Fibroblast of the aortic adventitia (primary cell): ENCODE results near the gene ZNF564. TPM values are rescaled to one million over a fixed set of nuclear protein-coding genes. Genes with fewer than 3 reads are reported as not detected.

ENCODE experiments used
- DNase-seq: peaks from one replicate; pipeline ENCODE4 v3.0.0-alpha.2; 2010; ENCODE audit warnings: low read depth
- H3K4me3 ChIP-seq: 2 replicates; pipeline ENCODE4 v1.5.1; 2011; ENCODE audit warnings: low read depth, mild to moderate bottlenecking, control low read depth, low read length, moderate library complexity
- small RNA-seq: library from RNA; depleted of rRNA; stranded (forward); fragments of <200 nt; gene quantifications from one replicate; pipeline ENCODE3, GENCODE V24; 2012
- total RNA-seq: library from RNA; depleted of rRNA; stranded (reverse); fragments of >200 nt; gene quantifications from 2 replicates; pipeline ENCODE4 v1.2.3, GENCODE V29; 2012; ENCODE audit warnings: low replicate concordance
- TF ChIP-seq, protein P1 (sequence below): IDR thresholded peaks from 2 replicates; pipeline ENCODE4 v1.5.1; 2011; ENCODE audit warnings: mild to moderate bottlenecking, low read length, control low read depth, inconsistent platforms; ENCODE audit not compliant: insufficient read depth

ZNF564 gene
- total RNA-seq, 1 donor: 7.0 TPM

- no peak overlapping the region for H3K4me3 ChIP-seq
- TF ChIP-seq, protein P1, sequence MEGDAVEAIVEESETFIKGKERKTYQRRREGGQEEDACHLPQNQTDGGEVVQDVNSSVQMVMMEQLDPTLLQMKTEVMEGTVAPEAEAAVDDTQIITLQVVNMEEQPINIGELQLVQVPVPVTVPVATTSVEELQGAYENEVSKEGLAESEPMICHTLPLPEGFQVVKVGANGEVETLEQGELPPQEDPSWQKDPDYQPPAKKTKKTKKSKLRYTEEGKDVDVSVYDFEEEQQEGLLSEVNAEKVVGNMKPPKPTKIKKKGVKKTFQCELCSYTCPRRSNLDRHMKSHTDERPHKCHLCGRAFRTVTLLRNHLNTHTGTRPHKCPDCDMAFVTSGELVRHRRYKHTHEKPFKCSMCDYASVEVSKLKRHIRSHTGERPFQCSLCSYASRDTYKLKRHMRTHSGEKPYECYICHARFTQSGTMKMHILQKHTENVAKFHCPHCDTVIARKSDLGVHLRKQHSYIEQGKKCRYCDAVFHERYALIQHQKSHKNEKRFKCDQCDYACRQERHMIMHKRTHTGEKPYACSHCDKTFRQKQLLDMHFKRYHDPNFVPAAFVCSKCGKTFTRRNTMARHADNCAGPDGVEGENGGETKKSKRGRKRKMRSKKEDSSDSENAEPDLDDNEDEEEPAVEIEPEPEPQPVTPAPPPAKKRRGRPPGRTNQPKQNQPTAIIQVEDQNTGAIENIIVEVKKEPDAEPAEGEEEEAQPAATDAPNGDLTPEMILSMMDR: no peak
- DNase-seq: no peak
Observed at GRCh38 chr19:12478234-12478941, 72.9 kb downstream of the ZNF564 start.

Small RNAs within 50 kb of the gene (small RNA-seq; reads per million reads assigned to genes)
- not detected for gene MTCO1P27
- gene PPIAP20: not detected

Other genes starting within 250 kb of the ZNF564 start
- 1.6 and 4.0 TPM in 2 replicates for gene ZNF563, start 217.8 kb downstream of the ZNF564 start, total RNA-seq
- 0.90 and 0.98 TPM in 2 replicates for gene ZNF442, start 185.8 kb downstream of the ZNF564 start, total RNA-seq
- gene ZNF799, start 150.2 kb downstream of the ZNF564 start, total RNA-seq: 2.4 and 3.8 TPM in 2 replicates
- 0.65 and 2.9 TPM in 2 replicates for gene ZNF443, start 110.5 kb downstream of the ZNF564 start, total RNA-seq
- gene ZNF709, start 66.7 kb downstream of the ZNF564 start, total RNA-seq: 1.4 and 3.8 TPM in 2 replicates
- 7.4 and 8.7 TPM in 2 replicates for gene ZNF490, start 59.3 kb upstream of the ZNF564 start, total RNA-seq
- 15.8 and 16.1 TPM in 2 replicates for gene ZNF791, start 59.4 kb upstream of the ZNF564 start, total RNA-seq
- gene MAN2B1, start 115.3 kb upstream of the ZNF564 start, total RNA-seq: 16.8 and 38.2 TPM in 2 replicates
- gene WDR83, start 115.3 kb upstream of the ZNF564 start, total RNA-seq: 6.8 and 15.9 TPM in 2 replicates
- 38.3 and 46.2 TPM in 2 replicates for gene DHPS, start 130.4 kb upstream of the ZNF564 start, total RNA-seq
- not detected in 2 replicates for gene GNG14, start 136.5 kb upstream of the ZNF564 start, total RNA-seq
- 7.2 and 8.9 TPM in 2 replicates for gene FBXW9, start 145.1 kb upstream of the ZNF564 start, total RNA-seq
- gene TNPO2, start 172.4 kb upstream of the ZNF564 start, total RNA-seq: 39.4 and 57.3 TPM in 2 replicates
- gene TRIR, start 183.2 kb upstream of the ZNF564 start, total RNA-seq: 145 and 172 TPM in 2 replicates
- 61.2 and 84.5 TPM in 2 replicates for gene GET3, start 186.0 kb upstream of the ZNF564 start, total RNA-seq
- gene BEST2, start 200.3 kb upstream of the ZNF564 start, total RNA-seq: not detected in 2 replicates
- 15.5 and 31.2 TPM in 2 replicates for gene HOOK2, start 224.1 kb upstream of the ZNF564 start, total RNA-seq
- gene JUNB, start 240.0 kb upstream of the ZNF564 start, total RNA-seq: 87.9 and 263 TPM in 2 replicates